ENCODE data around the gene STAP2. TPM values are rescaled to one million over a fixed set of nuclear protein-coding genes. Genes with fewer than 3 reads are reported as not detected.
A peak's percentile ranks its signal among the peaks of the same experiment; 100 is the strongest.

The STAP2 gene
- total RNA-seq, 1 experiment from 2014 or later, result 3.1 TPM

GRCh38 chr19:4372165-4373012, 33.8 kb upstream of the STAP2 start:
- in situ Hi-C loops (cut with HindIII; ENCODE audit: low pct_unique_long_range_greater_than_20kb, low sequenced_read_pairs), result no loop called here

GRCh38 chr19:4371247-4372164, 32.9 kb upstream of the STAP2 start:
- in situ Hi-C loops (cut with HindIII; ENCODE audit: low pct_unique_long_range_greater_than_20kb, low sequenced_read_pairs), result no loop called here
- DNase-seq (ENCODE audit: low read depth, low spot score), result no peak

More at GRCh38 chr19:4372165-4373012, 33.8 kb upstream of the STAP2 start:
- no peak for DNase-seq (ENCODE audit: low read depth, low spot score)

GRCh38 chr19:4370418-4371041, 31.9 kb upstream of the STAP2 start:
- in situ Hi-C loops (cut with HindIII; ENCODE audit: low pct_unique_long_range_greater_than_20kb, low sequenced_read_pairs), result no loop called here
- no peak for DNase-seq (ENCODE audit: low read depth, low spot score)

GRCh38 chr19:4369888-4370260, 31.2 kb upstream of the STAP2 start:
- DNase-seq (ENCODE audit: low read depth, low spot score), result peak; percentile 39
- in situ Hi-C loops (cut with HindIII; ENCODE audit: low pct_unique_long_range_greater_than_20kb, low sequenced_read_pairs), result no loop called here

- no peak for DNase-seq (ENCODE audit: low read depth, low spot score)
- in situ Hi-C loops (cut with HindIII; ENCODE audit: low pct_unique_long_range_greater_than_20kb, low sequenced_read_pairs), result no loop called here
These were observed 30.7 kb upstream of the STAP2 start for GRCh38 chr19:4369109-4369887.

GRCh38 chr19:4368128-4368820, 29.6 kb upstream of the STAP2 start:
- no peak for DNase-seq (ENCODE audit: low read depth, low spot score)
- in situ Hi-C loops (cut with HindIII; ENCODE audit: low pct_unique_long_range_greater_than_20kb, low sequenced_read_pairs), result no loop called here

GRCh38 chr19:4367781-4368127, 29.1 kb upstream of the STAP2 start:
- in situ Hi-C loops (cut with HindIII; ENCODE audit: low pct_unique_long_range_greater_than_20kb, low sequenced_read_pairs), result no loop called here

GRCh38 chr19:4367336-4367723, 28.7 kb upstream of the STAP2 start:
- no peak for DNase-seq (ENCODE audit: low read depth, low spot score)
- in situ Hi-C loops (cut with HindIII; ENCODE audit: low pct_unique_long_range_greater_than_20kb, low sequenced_read_pairs), result no loop called here

More at GRCh38 chr19:4367781-4368127, 29.1 kb upstream of the STAP2 start:
- DNase-seq (ENCODE audit: low read depth, low spot score), result no peak

GRCh38 chr19:4366666-4367335, 28.2 kb upstream of the STAP2 start:
- DNase-seq (ENCODE audit: low read depth, low spot score), result no peak
- in situ Hi-C loops (cut with HindIII; ENCODE audit: low pct_unique_long_range_greater_than_20kb, low sequenced_read_pairs), result no loop called here

GRCh38 chr19:4365791-4366665, 27.4 kb upstream of the STAP2 start:
- DNase-seq (ENCODE audit: low read depth, low spot score), result no peak
- in situ Hi-C loops (cut with HindIII; ENCODE audit: low pct_unique_long_range_greater_than_20kb, low sequenced_read_pairs), result no loop called here

- DNase-seq (ENCODE audit: low read depth, low spot score), result no peak
- in situ Hi-C loops (cut with HindIII; ENCODE audit: low pct_unique_long_range_greater_than_20kb, low sequenced_read_pairs), result no loop called here
These were observed 26.7 kb upstream of the STAP2 start for GRCh38 chr19:4365341-4365740.

GRCh38 chr19:4363571-4364304, 25.1 kb upstream of the STAP2 start:
- no peak for DNase-seq (ENCODE audit: low read depth, low spot score)
- in situ Hi-C loops (cut with HindIII; ENCODE audit: low pct_unique_long_range_greater_than_20kb, low sequenced_read_pairs), result no loop called here

GRCh38 chr19:4362831-4363545, 24.4 kb upstream of the STAP2 start:
- no peak for DNase-seq (ENCODE audit: low read depth, low spot score)
- in situ Hi-C loops (cut with HindIII; ENCODE audit: low pct_unique_long_range_greater_than_20kb, low sequenced_read_pairs), result no loop called here

- in situ Hi-C loops (cut with HindIII; ENCODE audit: low pct_unique_long_range_greater_than_20kb, low sequenced_read_pairs), result no loop called here
- no peak for DNase-seq (ENCODE audit: low read depth, low spot score)
These were observed 23.6 kb upstream of the STAP2 start for GRCh38 chr19:4362101-4362828.

Data from SK-MEL-5 (cell line).